K562 (cell line): ENCODE data around the gene DOCK6. TPM values are rescaled to one million over a fixed set of nuclear protein-coding genes. Genes with fewer than 3 reads are reported as not detected.
A peak's percentile ranks its signal among the peaks of the same experiment; 100 is the strongest.

ENCODE experiments used
- ARID1B ChIP-seq: fragments of 450-650 bp; IDR thresholded peaks from 2 replicates; pipeline ENCODE4 v1.6.1; 2016; ENCODE audit warnings: antibody characterized with exemption, mild to moderate bottlenecking, inconsistent platforms
- CREBBP ChIP-seq: IDR thresholded peaks from one replicate; pipeline ENCODE4 v1.6.1; 2012; ENCODE audit warnings: low read depth, mild to moderate bottlenecking, control low read depth, inconsistent platforms, low read length
- KAT8 ChIP-seq: fragments of 450-650 bp; IDR thresholded peaks from 2 replicates; pipeline ENCODE4 v1.6.1; 2016; ENCODE audit warnings: low read depth, mild to moderate bottlenecking
- NCOA6 ChIP-seq: fragments of 450-650 bp; IDR thresholded peaks from 2 replicates; pipeline ENCODE4 v1.6.1; 2017; ENCODE audit warnings: mild to moderate bottlenecking
- NELFE ChIP-seq: IDR thresholded peaks from 2 replicates; pipeline ENCODE4 v1.6.1; 2011; ENCODE audit warnings: mild to moderate bottlenecking; ENCODE audit not compliant: insufficient read depth, insufficient read length
- NFATC3 ChIP-seq: fragments of 450-650 bp; IDR thresholded peaks from 2 replicates; pipeline ENCODE4 v1.6.1; 2017; ENCODE audit warnings: mild to moderate bottlenecking
- NFYB ChIP-seq: IDR thresholded peaks from 2 replicates; pipeline ENCODE4 v1.6.1; 2011; ENCODE audit warnings: mild to moderate bottlenecking, moderate library complexity; ENCODE audit not compliant: insufficient read length; ENCODE audit errors: extremely low read depth
- PHB ChIP-seq: fragments of 250-450 bp; sonication (Bioruptor Pico); IDR thresholded peaks from 2 replicates; pipeline ENCODE4 v1.5.0; 2021
- PHB2 ChIP-seq: fragments of 450-650 bp; IDR thresholded peaks from 2 replicates; pipeline ENCODE4 v1.6.1; 2017; ENCODE audit warnings: low read depth
- RBFOX2 ChIP-seq: fragments of 200-400 bp; formaldehyde crosslinking; IDR thresholded peaks from 2 replicates; pipeline ENCODE4 v1.6.1; 2017; ENCODE audit warnings: low read depth, mild to moderate bottlenecking, low read length, moderate library complexity
- ZNF584 ChIP-seq: fragments of 200-800 bp; sonication (Bioruptor generic); IDR thresholded peaks from 2 replicates; pipeline ENCODE4 v1.6.1; 2016; ENCODE audit warnings: low read depth, mild to moderate bottlenecking, missing genetic modification characterization, missing compliant biosample characterization
- polyA plus RNA-seq, 8 experiments: library from polyadenylated mRNA; depleted of rRNA in 4 of 8; stranded (reverse) in 5 of 8; unstranded in 3 of 8; fragments of >200 nt; fragmentation: Nextera tagmentation in 2 of 8; fragmentation: Illumina TruSeq in 1 of 8; extraction: Ambion mirVana in 2 of 8; extraction: Trizol in 1 of 8; gene quantifications; 2 replicates each; pipeline versions ENCODE4 v1.2.1 to v1.2.3, GENCODE V29; 2011 to 2014; ENCODE audit warnings: inconsistent platforms in 1 of 8, missing spikeins in 1 of 8
- total RNA-seq, 7 experiments: library from RNA; depleted of rRNA in 6 of 7; stranded (reverse); fragments of >200 nt in 6 of 7; fragmentation: Illumina TruSeq in 2 of 7; extraction: Trizol in 2 of 7; gene quantifications; 2 replicates each; pipeline versions ENCODE4 v1.2.1 to v1.2.3, GENCODE V29; 2011 to 2021; ENCODE audit warnings: low replicate concordance in 1 of 7
- TF ChIP-seq, protein P1 (sequence below), 2 experiments: fragments of 450-650 bp; IDR thresholded peaks; 2 replicates each; pipeline ENCODE4 v1.6.1; 2018; ENCODE audit warnings: mild to moderate bottlenecking in 2 of 2, low read depth in 1 of 2; ENCODE audit not compliant: partially characterized antibody in 2 of 2
- TF ChIP-seq, protein P2 (sequence below): sonication (generic); formaldehyde crosslinking; IDR thresholded peaks from 2 replicates; pipeline ENCODE4 v1.8.0; 2022; ENCODE audit warnings: mild to moderate bottlenecking, missing genetic modification reagents
- TF ChIP-seq, protein P3 (sequence below): sonication (generic); formaldehyde crosslinking; IDR thresholded peaks from 2 replicates; pipeline ENCODE4 v1.8.0; 2022; ENCODE audit warnings: mild to moderate bottlenecking, missing genetic modification reagents
- TF ChIP-seq, protein P4 (sequence below): fragments of 250-450 bp; sonication (Bioruptor Pico); IDR thresholded peaks from 2 replicates; pipeline ENCODE4 v1.8.0; 2021; ENCODE audit warnings: moderate library complexity, mild to moderate bottlenecking, inconsistent platforms
- TF ChIP-seq, protein P5 (sequence below): sonication (generic); formaldehyde crosslinking; IDR thresholded peaks from 2 replicates; pipeline ENCODE4 v1.8.0; 2022; ENCODE audit warnings: missing genetic modification reagents, mild to moderate bottlenecking, borderline replicate concordance

DOCK6 gene
- total and polyA plus RNA-seq, 9 of the 15 experiments (the other 6 are each of a cell fraction or from before 2014, with no cell fraction given), result 0.35 to 19.3 (median 3.8) TPM

DNA sequence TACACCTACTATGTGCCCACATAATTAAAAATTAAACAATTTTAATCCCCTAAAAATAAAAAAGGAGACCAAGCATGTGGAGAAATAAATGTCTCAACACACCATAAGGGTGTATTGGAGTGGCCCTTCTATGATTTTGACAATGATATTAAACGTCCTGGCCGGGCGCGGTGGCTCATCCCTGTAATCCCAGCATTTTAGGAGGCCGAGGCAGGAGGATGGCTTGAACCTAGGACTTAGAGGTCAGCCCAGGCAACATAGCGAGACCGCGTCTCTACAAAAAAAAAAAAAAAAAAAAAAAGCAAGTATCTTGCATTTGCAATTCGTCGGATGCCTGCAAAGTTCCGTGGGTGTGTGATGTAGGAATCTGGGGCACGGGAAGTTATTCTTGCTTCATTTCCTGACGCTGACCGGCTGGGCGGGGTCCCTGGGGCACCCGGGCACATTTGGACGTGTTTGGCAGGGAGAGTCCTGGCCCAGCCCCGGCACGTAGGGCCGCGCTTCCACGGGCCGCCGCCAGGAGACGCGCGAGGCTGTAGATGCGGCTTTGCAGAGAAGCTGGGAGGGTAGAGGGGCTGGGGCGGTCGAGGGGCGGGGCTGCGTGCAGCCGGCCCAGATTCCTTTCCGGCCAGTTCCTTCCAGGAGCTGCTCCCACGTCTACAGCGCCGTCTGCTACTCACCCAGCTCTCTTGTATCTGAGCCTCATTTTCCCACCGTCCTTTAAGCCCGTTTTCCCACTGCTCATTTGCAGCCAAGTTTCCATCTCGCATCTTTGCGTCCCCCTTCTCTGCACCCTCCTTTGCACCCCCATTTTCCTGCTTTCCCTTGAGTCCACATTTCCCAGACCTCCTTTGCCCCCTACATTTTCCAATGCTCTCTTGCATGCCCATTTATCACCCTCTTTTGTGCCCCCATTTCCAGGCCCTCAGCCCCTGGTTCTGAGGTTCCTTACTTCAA is 31.4 kb upstream of the DOCK6 start (continued):
- TF ChIP-seq CREBBP (no peak), ZNF584 (CRISPR knock-in tag) (no peak), NFYB (no peak), NELFE (no peak), NFATC3 (no peak), PHB2 (peak; percentile 37; the same call in 1 of the 2 replicates), KAT8 (no peak), RBFOX2 (no peak), ARID1B (no peak), NCOA6 (no peak), PHB (no peak)
- TF ChIP-seq, protein P1, sequence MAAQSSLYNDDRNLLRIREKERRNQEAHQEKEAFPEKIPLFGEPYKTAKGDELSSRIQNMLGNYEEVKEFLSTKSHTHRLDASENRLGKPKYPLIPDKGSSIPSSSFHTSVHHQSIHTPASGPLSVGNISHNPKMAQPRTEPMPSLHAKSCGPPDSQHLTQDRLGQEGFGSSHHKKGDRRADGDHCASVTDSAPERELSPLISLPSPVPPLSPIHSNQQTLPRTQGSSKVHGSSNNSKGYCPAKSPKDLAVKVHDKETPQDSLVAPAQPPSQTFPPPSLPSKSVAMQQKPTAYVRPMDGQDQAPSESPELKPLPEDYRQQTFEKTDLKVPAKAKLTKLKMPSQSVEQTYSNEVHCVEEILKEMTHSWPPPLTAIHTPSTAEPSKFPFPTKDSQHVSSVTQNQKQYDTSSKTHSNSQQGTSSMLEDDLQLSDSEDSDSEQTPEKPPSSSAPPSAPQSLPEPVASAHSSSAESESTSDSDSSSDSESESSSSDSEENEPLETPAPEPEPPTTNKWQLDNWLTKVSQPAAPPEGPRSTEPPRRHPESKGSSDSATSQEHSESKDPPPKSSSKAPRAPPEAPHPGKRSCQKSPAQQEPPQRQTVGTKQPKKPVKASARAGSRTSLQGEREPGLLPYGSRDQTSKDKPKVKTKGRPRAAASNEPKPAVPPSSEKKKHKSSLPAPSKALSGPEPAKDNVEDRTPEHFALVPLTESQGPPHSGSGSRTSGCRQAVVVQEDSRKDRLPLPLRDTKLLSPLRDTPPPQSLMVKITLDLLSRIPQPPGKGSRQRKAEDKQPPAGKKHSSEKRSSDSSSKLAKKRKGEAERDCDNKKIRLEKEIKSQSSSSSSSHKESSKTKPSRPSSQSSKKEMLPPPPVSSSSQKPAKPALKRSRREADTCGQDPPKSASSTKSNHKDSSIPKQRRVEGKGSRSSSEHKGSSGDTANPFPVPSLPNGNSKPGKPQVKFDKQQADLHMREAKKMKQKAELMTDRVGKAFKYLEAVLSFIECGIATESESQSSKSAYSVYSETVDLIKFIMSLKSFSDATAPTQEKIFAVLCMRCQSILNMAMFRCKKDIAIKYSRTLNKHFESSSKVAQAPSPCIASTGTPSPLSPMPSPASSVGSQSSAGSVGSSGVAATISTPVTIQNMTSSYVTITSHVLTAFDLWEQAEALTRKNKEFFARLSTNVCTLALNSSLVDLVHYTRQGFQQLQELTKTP (IDR thresholded peaks at IDR 0.05; ENCODE audit: low read depth in 1 of 2, partially characterized antibody in 2 of 2), result peak in 1 of 2 experiments; percentile 26
- TF ChIP-seq, protein P2, sequence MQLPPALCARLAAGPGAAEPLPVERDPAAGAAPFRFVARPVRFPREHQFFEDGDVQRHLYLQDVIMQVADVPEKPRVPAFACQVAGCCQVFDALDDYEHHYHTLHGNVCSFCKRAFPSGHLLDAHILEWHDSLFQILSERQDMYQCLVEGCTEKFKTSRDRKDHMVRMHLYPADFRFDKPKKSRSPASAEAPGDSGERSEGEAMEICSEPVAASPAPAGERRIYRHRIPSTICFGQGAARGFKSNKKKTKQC (CRISPR knock-in tag), result no peak; the same call in 1 of the 2 replicates
- TF ChIP-seq, protein P3, sequence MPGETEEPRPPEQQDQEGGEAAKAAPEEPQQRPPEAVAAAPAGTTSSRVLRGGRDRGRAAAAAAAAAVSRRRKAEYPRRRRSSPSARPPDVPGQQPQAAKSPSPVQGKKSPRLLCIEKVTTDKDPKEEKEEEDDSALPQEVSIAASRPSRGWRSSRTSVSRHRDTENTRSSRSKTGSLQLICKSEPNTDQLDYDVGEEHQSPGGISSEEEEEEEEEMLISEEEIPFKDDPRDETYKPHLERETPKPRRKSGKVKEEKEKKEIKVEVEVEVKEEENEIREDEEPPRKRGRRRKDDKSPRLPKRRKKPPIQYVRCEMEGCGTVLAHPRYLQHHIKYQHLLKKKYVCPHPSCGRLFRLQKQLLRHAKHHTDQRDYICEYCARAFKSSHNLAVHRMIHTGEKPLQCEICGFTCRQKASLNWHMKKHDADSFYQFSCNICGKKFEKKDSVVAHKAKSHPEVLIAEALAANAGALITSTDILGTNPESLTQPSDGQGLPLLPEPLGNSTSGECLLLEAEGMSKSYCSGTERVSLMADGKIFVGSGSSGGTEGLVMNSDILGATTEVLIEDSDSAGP (CRISPR knock-in tag), result no peak
- TF ChIP-seq, protein P4, sequence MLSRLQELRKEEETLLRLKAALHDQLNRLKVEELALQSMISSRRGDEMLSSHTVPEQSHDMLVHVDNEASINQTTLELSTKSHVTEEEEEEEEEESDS (CRISPR knock-in tag), result no peak
- TF ChIP-seq, protein P5, sequence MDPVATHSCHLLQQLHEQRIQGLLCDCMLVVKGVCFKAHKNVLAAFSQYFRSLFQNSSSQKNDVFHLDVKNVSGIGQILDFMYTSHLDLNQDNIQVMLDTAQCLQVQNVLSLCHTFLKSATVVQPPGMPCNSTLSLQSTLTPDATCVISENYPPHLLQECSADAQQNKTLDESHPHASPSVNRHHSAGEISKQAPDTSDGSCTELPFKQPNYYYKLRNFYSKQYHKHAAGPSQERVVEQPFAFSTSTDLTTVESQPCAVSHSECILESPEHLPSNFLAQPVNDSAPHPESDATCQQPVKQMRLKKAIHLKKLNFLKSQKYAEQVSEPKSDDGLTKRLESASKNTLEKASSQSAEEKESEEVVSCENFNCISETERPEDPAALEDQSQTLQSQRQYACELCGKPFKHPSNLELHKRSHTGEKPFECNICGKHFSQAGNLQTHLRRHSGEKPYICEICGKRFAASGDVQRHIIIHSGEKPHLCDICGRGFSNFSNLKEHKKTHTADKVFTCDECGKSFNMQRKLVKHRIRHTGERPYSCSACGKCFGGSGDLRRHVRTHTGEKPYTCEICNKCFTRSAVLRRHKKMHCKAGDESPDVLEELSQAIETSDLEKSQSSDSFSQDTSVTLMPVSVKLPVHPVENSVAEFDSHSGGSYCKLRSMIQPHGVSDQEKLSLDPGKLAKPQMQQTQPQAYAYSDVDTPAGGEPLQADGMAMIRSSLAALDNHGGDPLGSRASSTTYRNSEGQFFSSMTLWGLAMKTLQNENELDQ (CRISPR knock-in tag), result no peak
